MCF 10A (cell line): ENCODE measurements around the gene PLD1. TPM values are rescaled to one million over a fixed set of nuclear protein-coding genes. Genes with fewer than 3 reads are reported as not detected.

Experiments
- BruUV-seq: library from RNA; stranded (reverse); fragments of 400-500 nt; replicated peaks from 2 replicates; lab custom pipeline; 2021; lab: Mats Ljungman, UMichigan
- CTCF ChIA-PET: fragments of 300-600 bp; sonication (Branson Sonifier 250); formaldehyde crosslinking; extraction: SDS; loops from one replicate; lab custom pipeline; 2021; ENCODE audit warnings: antibody characterized with exemption, inconsistent platforms; lab: Yijun Ruan, JAX
- POLR2A ChIA-PET: fragments of 300-600, 350-650 bp; sonication (Branson Sonifier 250); formaldehyde crosslinking; extraction: SDS; loops from one replicate; lab custom pipeline; 2020; ENCODE audit warnings: antibody characterized with exemption, inconsistent platforms; lab: Yijun Ruan, JAX
- DNase-seq: peaks from one replicate; pipeline ENCODE4 v3.0.0-alpha.2; 2018; ENCODE audit not compliant: unreplicated experiment
- H3K27ac Mint-ChIP-seq: one replicate; pipeline ENCODE4 v1.8.0; 2022; ENCODE audit warnings: mild to moderate bottlenecking, low read depth, mixed read lengths; ENCODE audit not compliant: unreplicated experiment
- H3K27me3 Mint-ChIP-seq: one replicate; pipeline ENCODE4 v1.8.0; 2022; ENCODE audit warnings: mixed read lengths; ENCODE audit not compliant: insufficient read depth, unreplicated experiment
- H3K36me3 Mint-ChIP-seq: one replicate; pipeline ENCODE4 v1.8.0; 2022; ENCODE audit warnings: mild to moderate bottlenecking, moderate library complexity, mixed read lengths; ENCODE audit not compliant: insufficient read depth, unreplicated experiment
- H3K4me1 Mint-ChIP-seq: one replicate; pipeline ENCODE4 v1.8.0; 2022; ENCODE audit warnings: mixed read lengths; ENCODE audit not compliant: insufficient read depth, unreplicated experiment
- H3K4me3 Mint-ChIP-seq: one replicate; pipeline ENCODE4 v1.8.0; 2022; ENCODE audit warnings: mild to moderate bottlenecking, moderate library complexity, mixed read lengths; ENCODE audit not compliant: unreplicated experiment
- H3K9me3 Mint-ChIP-seq: one replicate; pipeline ENCODE4 v1.8.0; 2022; ENCODE audit warnings: mixed read lengths; ENCODE audit not compliant: unreplicated experiment
- intact Hi-C: fragments of 100-400 bp; cut with micrococcal nuclease; formaldehyde crosslinking; loops from 2 replicates; pipeline ENCODE4 v1.14.1; 2022
- total RNA-seq: library from RNA; stranded (reverse); gene quantifications from 2 replicates; pipeline ENCODE4 v1.2.3, GENCODE V29; 2022
- TF ChIP-seq, protein P1 (sequence below): fragments of 200-600 bp; IDR thresholded peaks from one replicate; pipeline ENCODE4 v1.8.0; 2022; ENCODE audit warnings: antibody characterized with exemption, mild to moderate bottlenecking; ENCODE audit not compliant: unreplicated experiment

The PLD1 gene
- total RNA-seq, 1 experiment from 2014 or later: 8.0 TPM

DNA sequence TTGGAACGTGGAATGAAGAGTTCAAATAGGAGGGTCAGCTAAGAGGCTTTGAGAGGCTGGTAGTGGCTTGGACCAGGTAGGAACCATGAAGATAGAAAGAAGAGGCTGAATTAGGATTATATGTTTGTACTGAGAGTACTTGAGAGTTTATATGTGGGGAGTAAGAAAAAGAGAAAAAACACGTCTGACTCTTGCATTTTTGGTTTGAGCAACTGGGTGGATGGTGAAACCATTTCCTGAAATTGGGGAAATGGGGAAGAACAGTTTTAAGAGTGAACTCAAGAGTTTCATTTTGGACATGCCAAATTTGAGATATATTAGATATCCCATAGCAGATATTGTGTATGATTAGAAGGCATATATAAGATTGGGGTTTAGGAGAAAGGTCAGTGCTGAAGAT is 257.2 kb downstream of the PLD1 start:
- DNase-seq: no peak
- Mint-ChIP-seq H3K27me3 (no peaks in the 10 kb centered on the region), H3K4me3 (no peak overlapping the region), H3K9me3 (no peaks in the 10 kb centered on the region), H3K36me3 (no peaks in the 10 kb centered on the region), H3K4me1 (peaks cover 5% of the 10 kb centered on the region), H3K27ac (no peak overlapping the region)
- intact Hi-C loops: no loop called here
- ChIA-PET POLR2A (no interaction called here), CTCF (no interaction called here)
- no TSS peak for BruUV-seq
- TF ChIP-seq, protein P1, sequence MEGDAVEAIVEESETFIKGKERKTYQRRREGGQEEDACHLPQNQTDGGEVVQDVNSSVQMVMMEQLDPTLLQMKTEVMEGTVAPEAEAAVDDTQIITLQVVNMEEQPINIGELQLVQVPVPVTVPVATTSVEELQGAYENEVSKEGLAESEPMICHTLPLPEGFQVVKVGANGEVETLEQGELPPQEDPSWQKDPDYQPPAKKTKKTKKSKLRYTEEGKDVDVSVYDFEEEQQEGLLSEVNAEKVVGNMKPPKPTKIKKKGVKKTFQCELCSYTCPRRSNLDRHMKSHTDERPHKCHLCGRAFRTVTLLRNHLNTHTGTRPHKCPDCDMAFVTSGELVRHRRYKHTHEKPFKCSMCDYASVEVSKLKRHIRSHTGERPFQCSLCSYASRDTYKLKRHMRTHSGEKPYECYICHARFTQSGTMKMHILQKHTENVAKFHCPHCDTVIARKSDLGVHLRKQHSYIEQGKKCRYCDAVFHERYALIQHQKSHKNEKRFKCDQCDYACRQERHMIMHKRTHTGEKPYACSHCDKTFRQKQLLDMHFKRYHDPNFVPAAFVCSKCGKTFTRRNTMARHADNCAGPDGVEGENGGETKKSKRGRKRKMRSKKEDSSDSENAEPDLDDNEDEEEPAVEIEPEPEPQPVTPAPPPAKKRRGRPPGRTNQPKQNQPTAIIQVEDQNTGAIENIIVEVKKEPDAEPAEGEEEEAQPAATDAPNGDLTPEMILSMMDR: no peak

DNA sequence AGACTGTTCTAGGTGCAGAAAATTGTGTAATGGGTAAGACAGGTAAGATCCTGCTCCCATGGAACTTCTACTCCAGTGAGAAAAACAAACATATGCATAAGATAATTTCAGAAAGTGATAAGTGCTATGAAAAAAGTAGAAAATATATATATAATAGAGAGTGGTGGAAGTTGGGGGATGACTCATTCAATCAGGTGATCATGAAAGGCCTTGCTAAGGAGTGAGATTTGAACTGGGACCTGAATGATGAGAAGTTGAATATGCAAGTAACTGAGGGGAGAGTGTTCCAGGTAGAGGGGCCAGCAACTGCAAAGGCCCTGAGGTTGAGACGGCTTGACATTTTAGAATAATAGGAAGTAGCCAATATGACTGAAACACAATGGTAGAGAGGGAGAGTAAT is 257.8 kb downstream of the PLD1 start:
- no peak for DNase-seq
- Mint-ChIP-seq H3K9me3 (no peaks in the 10 kb centered on the region), H3K4me3 (no peak overlapping the region), H3K36me3 (no peaks in the 10 kb centered on the region), H3K27ac (no peak overlapping the region), H3K27me3 (no peaks in the 10 kb centered on the region), H3K4me1 (peaks cover 5% of the 10 kb centered on the region)
- intact Hi-C loops: no loop called here
- POLR2A ChIA-PET: no interaction called here
- TF ChIP-seq, protein P1: no peak
- CTCF ChIA-PET: no interaction called here
- BruUV-seq: no TSS peak

DNA sequence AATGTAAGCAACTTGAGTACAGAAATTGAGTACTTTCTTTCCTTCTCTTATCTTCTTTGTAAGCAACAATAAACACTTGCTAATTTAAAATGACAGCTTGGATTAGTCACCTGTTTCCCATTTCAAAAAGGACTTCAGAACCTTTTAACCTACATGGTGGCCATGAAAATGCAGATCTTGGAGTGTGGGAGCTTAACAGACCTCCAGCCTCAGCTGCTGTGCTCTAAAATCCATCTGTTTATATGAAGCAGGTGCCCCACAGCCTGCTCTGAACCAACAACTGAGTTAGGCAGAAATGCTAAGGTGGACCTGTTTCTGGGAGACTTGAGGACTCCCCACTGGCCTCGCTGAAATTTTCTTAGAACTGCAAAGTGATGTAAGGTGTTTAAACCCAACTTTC is 259.0 kb downstream of the PLD1 start:
- TF ChIP-seq, protein P1: no peak
- ChIA-PET POLR2A (no interaction called here), CTCF (interaction anchor here (0.6 kb wide), 1 partner anchor 210 kb away, joined by 4 read pairs; no protein-coding TSS in a partner anchor)
- no TSS peak for BruUV-seq
- intact Hi-C loops: no loop called here
- H3K4me3 Mint-ChIP-seq: no peak overlapping the region
- no peaks in the 10 kb centered on the region for H3K9me3 Mint-ChIP-seq
- no peak overlapping the region for H3K27ac Mint-ChIP-seq
- H3K4me1 Mint-ChIP-seq: no peaks in the 10 kb centered on the region
- no peaks in the 10 kb centered on the region for H3K27me3 Mint-ChIP-seq
- DNase-seq: no peak
- H3K36me3 Mint-ChIP-seq: no peaks in the 10 kb centered on the region

Other genes with a start within 250 kb of the PLD1 start
- gene TMEM212, start 32.9 kb upstream of the PLD1 start, total RNA-seq: not detected in 2 replicates
- 149 TPM in 2 replicates for gene FNDC3B, start 229.1 kb upstream of the PLD1 start, total RNA-seq